UCSD-AML1 (cell line): ENCODE results near the gene SASS6.
"Not testable (repeated sequence)": the region's sequence is repeated elsewhere in the genome, so short reads cannot be mapped to it uniquely, and the experiment has no call there.

Source experiments
- DNase-seq: peaks from one replicate; lab custom pipeline; 2025; ENCODE audit not compliant: unreplicated experiment; lab: John Stamatoyannopoulos, UW

The SASS6 gene

DNA sequence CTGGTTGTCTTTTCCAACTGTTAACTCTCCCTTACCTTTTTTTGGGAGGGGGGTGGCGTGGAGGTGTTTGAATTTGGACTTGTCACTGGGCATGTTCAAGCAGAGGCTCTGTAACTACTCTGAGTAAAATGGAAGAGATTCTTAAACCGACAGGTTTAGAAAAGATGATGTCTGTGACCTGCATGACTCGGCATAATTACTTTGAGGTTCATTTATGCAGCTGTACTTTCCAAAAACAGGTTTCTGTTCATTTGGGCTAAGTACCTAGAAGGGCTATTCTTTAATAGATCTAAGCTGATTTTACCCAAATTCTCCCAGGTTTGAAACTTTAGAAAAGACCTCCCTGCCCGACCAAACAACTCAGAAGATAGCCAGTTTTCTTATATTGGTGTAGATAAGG lies 82.6 kb downstream of the SASS6 start:
- DNase-seq: no peak

DNA sequence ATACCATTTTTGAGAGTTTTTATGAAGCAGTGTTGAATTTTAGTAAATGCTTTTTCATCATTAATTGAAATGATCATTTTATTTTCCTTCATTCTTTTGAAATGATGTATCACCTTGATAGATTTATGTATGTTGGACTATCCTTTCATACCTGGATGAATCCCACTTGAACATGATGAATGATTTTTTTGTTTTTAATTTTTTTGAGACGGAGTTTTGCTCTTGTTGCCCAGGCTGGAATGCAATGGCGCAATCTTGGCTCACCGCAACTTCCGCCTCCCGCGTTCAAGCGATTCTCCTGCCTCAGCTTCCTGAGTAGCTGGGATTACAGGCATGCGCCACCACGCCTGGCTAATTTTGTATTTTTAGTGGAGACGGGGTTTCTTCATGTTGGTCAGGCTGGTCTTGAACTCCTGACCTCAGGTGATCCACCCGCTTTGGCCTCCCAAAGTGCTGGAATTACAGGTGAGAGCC lies 85.5 kb downstream of the SASS6 start:
- DNase-seq: not testable (repeated sequence)

DNA sequence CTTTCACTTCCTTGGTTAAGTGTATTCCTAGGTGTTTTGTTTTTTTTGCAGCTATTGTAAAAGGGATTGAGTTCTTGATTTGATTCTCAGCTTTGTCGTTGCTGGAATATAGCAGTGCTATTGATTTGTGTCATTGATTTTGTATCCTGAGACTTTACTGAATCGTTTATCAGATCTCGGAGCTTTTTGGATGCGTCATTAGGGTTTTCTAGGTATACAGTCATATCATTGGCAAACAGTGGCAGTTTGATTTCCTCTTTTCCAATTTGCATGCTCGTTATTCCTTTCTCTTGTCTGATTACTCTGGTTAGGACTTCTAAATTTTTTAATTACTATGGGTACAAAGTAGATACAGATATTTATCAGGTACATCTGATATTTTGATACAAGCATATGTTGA lies 87.5 kb downstream of the SASS6 start:
- no peak for DNase-seq

DNA sequence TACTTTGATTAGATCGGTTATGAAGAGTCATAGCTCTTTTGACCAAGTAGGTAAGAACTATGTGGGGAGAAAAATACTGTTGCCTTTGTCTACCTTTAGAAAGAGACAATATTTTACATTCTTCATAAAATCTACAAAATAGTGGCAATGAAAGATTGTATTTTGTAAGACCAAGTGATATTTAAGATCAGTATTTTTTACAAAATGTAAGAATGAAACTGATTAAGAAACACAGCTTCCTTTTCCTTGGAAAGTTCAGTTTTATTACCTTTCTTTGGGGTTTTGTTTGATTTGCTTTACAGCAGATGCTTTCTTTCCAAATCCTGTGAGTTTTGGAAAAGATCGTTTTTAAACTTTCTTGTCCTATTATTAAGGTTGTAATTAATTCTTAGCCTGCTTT lies 93.1 kb downstream of the SASS6 start:
- no peak for DNase-seq

DNA sequence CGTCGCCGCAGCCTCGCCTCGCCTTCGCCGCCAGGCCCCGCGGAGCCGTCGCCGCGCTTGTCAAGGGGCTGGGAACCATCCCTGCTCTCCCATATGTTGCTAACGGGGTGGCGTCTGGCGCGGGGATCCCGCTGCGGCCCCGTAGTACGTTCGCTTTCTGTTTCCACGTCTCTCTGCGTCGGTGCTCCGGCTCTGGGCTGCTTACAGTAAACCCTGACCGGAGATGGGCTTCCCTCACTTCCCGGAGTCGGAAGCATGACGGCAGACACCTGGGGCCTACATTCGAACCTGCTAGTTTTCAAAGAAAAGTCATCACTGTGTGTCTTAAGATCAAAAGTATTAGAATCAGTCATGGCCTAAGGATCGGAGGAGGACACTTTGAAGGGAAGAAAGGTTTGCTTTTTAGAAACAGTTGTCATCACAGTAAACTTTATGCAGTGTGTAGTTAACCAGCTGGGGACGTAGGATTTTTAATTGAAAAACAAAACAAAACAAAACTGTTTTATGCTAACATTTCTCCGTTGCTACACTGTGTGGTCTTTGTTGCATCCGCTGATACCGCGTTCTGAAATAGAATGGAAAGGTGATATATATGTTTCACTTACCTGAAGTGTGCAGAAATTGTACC lies 94.0 kb downstream of the SASS6 start:
- DNase-seq: peak; percentile 63

DNA sequence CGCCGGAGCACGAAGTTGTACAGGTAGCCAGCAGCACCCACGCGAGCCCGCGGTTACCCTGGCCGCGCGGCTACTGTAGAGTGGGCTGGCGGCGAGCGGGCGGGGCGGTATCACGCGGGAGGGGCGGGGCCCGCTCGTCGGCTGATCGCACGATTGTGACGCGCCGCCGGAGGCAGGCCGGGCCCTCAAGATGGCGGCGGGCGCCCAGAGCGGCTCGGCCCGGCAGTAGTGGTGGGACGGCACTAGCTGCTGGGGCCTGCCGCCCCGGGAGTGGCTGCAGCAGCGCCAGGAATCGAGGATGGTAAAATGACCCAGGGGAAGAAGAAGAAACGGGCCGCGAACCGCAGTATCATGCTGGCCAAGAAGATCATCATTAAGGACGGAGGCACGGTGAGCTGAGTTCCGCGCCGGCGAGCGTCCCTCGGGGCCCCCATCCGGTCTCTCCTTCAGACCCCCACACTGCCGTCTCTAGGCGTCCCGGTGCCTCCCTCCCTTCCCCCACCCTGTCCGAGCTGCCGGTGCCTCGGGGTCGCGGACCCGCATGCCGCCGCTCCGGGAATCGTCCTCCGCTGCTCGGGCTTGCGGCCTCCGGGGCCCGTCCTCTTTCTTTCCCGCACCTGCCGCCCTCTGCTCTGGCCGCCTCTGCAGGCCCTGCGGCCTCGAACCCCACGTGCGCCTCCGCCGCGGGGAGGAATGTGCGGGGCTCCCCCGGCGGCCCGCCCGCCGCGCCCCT lies 94.6 kb downstream of the SASS6 start:
- peak; percentile 92 for DNase-seq

DNA sequence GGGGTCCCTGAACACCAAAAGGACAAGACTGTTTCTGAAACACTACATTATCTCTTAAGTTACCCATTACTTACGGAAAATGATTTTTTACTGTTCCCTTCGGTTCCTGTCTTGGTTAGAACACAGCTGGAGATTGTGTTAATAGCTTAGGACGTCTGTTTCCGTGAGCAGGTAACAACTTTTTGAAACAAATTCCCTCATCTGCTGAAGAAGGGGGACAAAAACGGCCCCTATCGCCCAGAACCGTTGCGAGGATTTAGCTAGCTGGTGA lies 95.1 kb downstream of the SASS6 start:
- no peak for DNase-seq

DNA sequence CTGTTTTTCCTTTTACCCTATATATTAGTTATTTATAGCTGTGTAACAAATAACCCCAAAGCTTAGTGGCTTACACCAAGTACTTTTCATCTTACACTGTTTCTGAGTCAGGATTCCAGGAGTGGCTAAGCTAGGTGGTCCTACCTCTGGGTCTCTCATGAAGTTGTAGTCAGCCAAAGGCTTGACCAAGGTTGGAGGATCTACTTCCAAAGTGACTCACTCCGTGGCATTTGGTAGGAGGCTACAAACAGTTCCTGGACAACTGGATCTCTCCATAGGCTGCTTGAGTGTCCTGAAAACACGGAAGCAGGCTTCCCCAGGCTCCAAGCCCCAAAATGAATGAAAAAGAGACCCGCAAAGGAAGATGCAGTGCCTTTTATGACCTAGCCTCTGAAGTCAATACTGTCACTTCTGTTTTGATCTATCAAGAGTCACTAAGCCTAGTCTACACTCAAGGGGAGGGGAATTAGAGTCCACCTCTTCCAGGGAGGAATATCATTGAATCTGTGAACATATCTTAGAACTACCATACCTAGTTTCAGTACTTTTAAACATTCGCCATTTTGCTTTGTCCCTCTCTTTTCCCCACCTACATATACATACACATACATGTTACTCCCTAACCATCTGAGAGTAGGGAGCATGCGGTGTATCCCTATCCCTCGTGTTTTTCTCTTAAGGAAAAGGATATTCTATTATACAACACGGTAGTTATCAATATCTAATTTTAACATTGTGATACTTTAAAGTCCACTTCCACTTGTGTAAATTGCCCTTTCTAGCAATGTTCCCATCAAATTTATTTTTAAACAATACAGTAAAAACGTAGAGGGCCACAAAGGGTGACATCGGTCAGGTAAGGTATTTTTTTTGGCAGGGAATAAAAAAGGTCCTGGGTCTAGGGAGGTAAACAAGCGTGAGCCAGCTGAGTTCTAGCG lies 95.7 kb downstream of the SASS6 start:
- peak; percentile 19 for DNase-seq

DNA sequence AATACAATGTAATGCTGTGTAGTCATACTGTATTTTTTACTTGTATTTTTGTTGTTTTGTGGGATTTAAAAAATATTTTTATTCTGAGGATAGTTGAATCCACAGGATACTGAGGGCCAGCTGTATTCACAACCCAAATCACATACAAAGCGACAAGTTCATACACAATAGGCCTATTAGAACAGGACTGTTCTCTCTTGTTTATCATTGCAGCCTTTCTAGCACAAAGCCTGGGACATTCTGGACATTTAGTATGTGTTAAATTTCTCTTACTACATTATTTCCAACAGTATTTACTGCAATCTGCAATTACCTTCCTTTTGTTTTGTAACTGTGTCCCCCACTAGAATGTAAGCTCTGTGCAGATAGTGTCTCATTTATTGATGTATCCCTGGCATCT lies 97.5 kb downstream of the SASS6 start:
- no peak for DNase-seq

DNA sequence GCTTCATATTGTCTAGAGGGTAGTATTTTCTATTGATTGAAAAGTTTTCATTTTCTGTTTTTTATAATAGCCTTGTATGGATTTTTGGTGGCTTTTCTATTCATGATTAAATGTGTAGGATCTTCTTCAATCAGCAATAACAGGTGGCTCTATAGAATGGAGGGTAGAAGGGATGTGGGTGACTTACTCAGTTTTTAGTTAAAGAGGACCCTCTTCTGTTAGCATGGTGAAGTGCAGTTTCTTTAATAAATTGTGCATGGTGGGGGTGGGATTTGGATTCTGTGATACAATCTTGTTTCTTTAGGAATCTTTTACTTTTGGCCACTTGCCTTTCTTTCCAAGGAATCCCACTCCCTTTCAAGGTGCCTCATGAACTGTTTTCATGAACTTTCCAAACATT lies 98.3 kb downstream of the SASS6 start:
- no peak for DNase-seq
